ENCODE measurements around the gene RPL39. TPM values are rescaled to one million over a fixed set of nuclear protein-coding genes. Genes with fewer than 3 reads are reported as not detected.
"Not testable (repeated sequence)": the region's sequence is repeated elsewhere in the genome, so short reads cannot be mapped to it uniquely, and the experiment has no call there.

Gene RPL39
- total RNA-seq (2014; rRNA removed; shearing (Covaris generic)): 6,322 and 6,424 TPM in 2 replicates
- polyA plus RNA-seq (2014; cell fraction: nucleus; rRNA removed): 2,642 and 4,415 TPM in 2 replicates

- peak; percentile 90 for DNase-seq (ENCODE audit: extremely low read depth, low read depth)
Observed at GRCh38 chrX:119791437-119792231, at the start of gene RPL39. RPL39 (minus strand) TSS chrX:119791630; CDS start chrX:119791576, 54 bp downstream.

GRCh38 chrX:119833905-119834304, 42.5 kb upstream of the RPL39 start:
- DNase-seq (ENCODE audit: extremely low read depth, low read depth): no peak

GRCh38 chrX:119828446-119828845, 37.0 kb upstream of the RPL39 start:
- DNase-seq (ENCODE audit: extremely low read depth, low read depth): no peak

GRCh38 chrX:119826399-119826959, 35.0 kb upstream of the RPL39 start:
- DNase-seq (ENCODE audit: extremely low read depth, low read depth): no peak

GRCh38 chrX:119824221-119824620, 32.8 kb upstream of the RPL39 start:
- not testable (repeated sequence) for DNase-seq (ENCODE audit: extremely low read depth, low read depth)

GRCh38 chrX:119821703-119822102, 30.3 kb upstream of the RPL39 start:
- not testable (repeated sequence) for DNase-seq (ENCODE audit: extremely low read depth, low read depth)

GRCh38 chrX:119817130-119817690, 25.8 kb upstream of the RPL39 start:
- DNase-seq (ENCODE audit: extremely low read depth, low read depth): no peak

- DNase-seq (ENCODE audit: extremely low read depth, low read depth): no peak
Observed at GRCh38 chrX:119816300-119816699, 24.9 kb upstream of the RPL39 start.

GRCh38 chrX:119809185-119809666, 17.8 kb upstream of the RPL39 start:
- no peak for DNase-seq (ENCODE audit: extremely low read depth, low read depth)

- DNase-seq (ENCODE audit: extremely low read depth, low read depth): not testable (repeated sequence)
Observed at GRCh38 chrX:119808461-119808860, 17.0 kb upstream of the RPL39 start.

GRCh38 chrX:119802546-119802945, 11.1 kb upstream of the RPL39 start:
- no peak for DNase-seq (ENCODE audit: extremely low read depth, low read depth)

- no peak for DNase-seq (ENCODE audit: extremely low read depth, low read depth)
Observed at GRCh38 chrX:119801253-119802221, 10.1 kb upstream of the RPL39 start.

- peak; percentile 40 for DNase-seq (ENCODE audit: extremely low read depth, low read depth)
Observed at GRCh38 chrX:119790977-119791436, 423 bp downstream of the RPL39 start.

GRCh38 chrX:119784747-119785446, 6.5 kb downstream of the RPL39 start:
- DNase-seq (ENCODE audit: extremely low read depth, low read depth): peak; percentile 36

GRCh38 chrX:119783026-119783425, 8.4 kb downstream of the RPL39 start:
- no peak for DNase-seq (ENCODE audit: extremely low read depth, low read depth)

GRCh38 chrX:119778829-119779228, 12.6 kb downstream of the RPL39 start:
- no peak for DNase-seq (ENCODE audit: extremely low read depth, low read depth)

- no peak for DNase-seq (ENCODE audit: extremely low read depth, low read depth)
Observed at GRCh38 chrX:119775517-119776238, 15.8 kb downstream of the RPL39 start.

GRCh38 chrX:119769388-119769787, 22.0 kb downstream of the RPL39 start:
- not testable (repeated sequence) for DNase-seq (ENCODE audit: extremely low read depth, low read depth)

- DNase-seq (ENCODE audit: extremely low read depth, low read depth): not testable (repeated sequence)
Observed at GRCh38 chrX:119768436-119768835, 23.0 kb downstream of the RPL39 start.
